ENCODE results near the gene SF1.

GRCh38 chr11:64800303-64801157 lies 22.2 kb upstream of the SF1 start:
- TF ChIP-seq POLR2AphosphoS5 (IDR thresholded peaks at IDR 0.05) (no peak), CTCF (IDR thresholded peaks at IDR 0.05) (no peak), POLR2A (IDR thresholded peaks at IDR 0.05) (no peak), EP300 (IDR thresholded peaks at IDR 0.05) (no peak)

Data from upper lobe of left lung (tissue), 4 donors.